Prostate gland (tissue), 2 donors: ENCODE results near the gene TSPAN33. TPM values are rescaled to one million over a fixed set of nuclear protein-coding genes. Genes with fewer than 3 reads are reported as not detected.
A peak's percentile ranks its signal among the peaks of the same experiment; 100 is the strongest.
"Not testable (repeated sequence)": the region's sequence is repeated elsewhere in the genome, so short reads cannot be mapped to it uniquely, and the experiment has no call there.

Experiments used
- DNase-seq: peaks from one replicate; pipeline ENCODE4 v3.0.0-alpha.2; 2019; ENCODE audit warnings: low spot score
- H3K27ac ChIP-seq, 2 donors: fragments of 200-600 bp; sonication (generic); 2 replicates each; pipeline ENCODE4 v1.5.1; 2017 to 2019
- H3K27me3 ChIP-seq: fragments of 200-600 bp; sonication (generic); replicated peaks from 2 replicates; pipeline ENCODE4 v1.5.1; 2019; ENCODE audit not compliant: insufficient read depth
- H3K36me3 ChIP-seq, 2 donors: fragments of 200-600 bp; sonication (generic); 1 replicate in 1 of 2; 2 replicates in 1 of 2; pipeline versions ENCODE4 v1.5.1 to v1.8.1; 2017 to 2019
- H3K4me1 ChIP-seq: fragments of 200-600 bp; sonication (generic); replicated peaks from 2 replicates; pipeline ENCODE4 v1.5.1; 2019
- H3K4me3 ChIP-seq, 2 donors: fragments of 200-600 bp; sonication (generic); 2 replicates each; pipeline ENCODE4 v1.5.1; 2017 to 2019
- H3K9me3 ChIP-seq: fragments of 200-600 bp; sonication (generic); 2 replicates; pipeline ENCODE4 v1.5.1; 2017
- POLR2A ChIP-seq: fragments of 450-650 bp; IDR thresholded peaks from one replicate; pipeline ENCODE4 v1.6.1; 2016; ENCODE audit warnings: antibody characterized with exemption, mild to moderate bottlenecking
- POLR2AphosphoS5 ChIP-seq: sonication (generic); formaldehyde crosslinking; IDR thresholded peaks from one replicate; pipeline ENCODE4 v1.6.1; 2017; ENCODE audit warnings: antibody characterized with exemption
- WGBS: methylation state at CpG from one replicate; pipeline ENCODE4 v1.1.5; 2018; 5-methylcytosine and 5-hydroxymethylcytosine counted together
- intact Hi-C: fragments of 100-400 bp; cut with DNase I; formaldehyde crosslinking; loops from one replicate; pipeline ENCODE4 v1.14.2; 2022
- small RNA-seq, 2 donors: library from RNA; depleted of rRNA; stranded (forward); fragments of <200 nt; gene quantifications; one replicate each; pipeline ENCODE3, GENCODE V24; 2016
- total RNA-seq, 2 donors: library from RNA; depleted of rRNA; stranded (reverse); fragments of >200 nt; gene quantifications; one replicate each; pipeline ENCODE4 v1.1.0, GENCODE V29; 2016
- TF ChIP-seq, protein P1 (sequence below), 4 experiments: fragments of 200-600 bp in 2 of 4; fragments of 450-650 bp in 2 of 4; sonication (generic) in 2 of 4; IDR thresholded peaks; 1 replicate in 3 of 4; 2 replicates in 1 of 4; pipeline ENCODE4 v1.5.1; 2016 to 2019; ENCODE audit warnings: antibody characterized with exemption in 4 of 4, mild to moderate bottlenecking in 2 of 4, moderate library complexity in 2 of 4

TSPAN33 gene
- total RNA-seq, 2 donors from 2014 or later, result 8.4 to 47.7 TPM

DNA sequence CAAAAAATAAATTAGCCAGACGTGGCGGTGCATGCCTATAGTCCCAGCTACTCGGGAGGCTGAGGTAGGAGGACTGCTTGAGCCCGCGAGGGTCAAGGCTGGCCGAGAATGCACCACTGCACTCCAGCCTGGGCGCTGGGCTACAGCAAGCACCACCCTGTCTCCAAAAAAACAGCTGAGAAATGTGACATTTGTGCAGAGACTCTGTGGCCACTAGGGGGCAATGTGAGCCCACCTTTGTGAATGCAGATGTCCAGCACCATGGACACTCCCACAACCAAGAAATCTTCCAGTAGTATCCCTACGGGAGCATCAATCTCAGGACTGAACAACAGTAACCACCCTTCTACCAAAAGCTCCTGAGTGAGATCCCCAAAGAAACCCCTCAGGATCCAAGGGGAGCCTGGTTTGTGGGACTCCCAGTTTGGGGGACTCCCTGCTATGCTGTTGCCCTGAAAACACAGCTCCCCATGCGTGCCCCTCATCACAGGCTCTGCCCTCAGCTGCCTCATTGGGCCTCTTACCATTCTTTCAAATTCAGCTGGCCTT lies 74.1 kb downstream of the TSPAN33 start:
- Histone ChIP-seq H3K27ac (no peak overlapping the region), H3K9me3 (no peaks in the 10 kb centered on the region), H3K4me1 (no peaks in the 10 kb centered on the region), H3K27me3 (no peaks in the 10 kb centered on the region), H3K4me3 (no peak overlapping the region), H3K36me3 (no peaks in the 10 kb centered on the region)
- intact Hi-C loops, result loop anchor here (2.0 kb wide), 1 partner anchor 52 kb away; no protein-coding TSS in a partner anchor
- TF ChIP-seq POLR2A, result no peak
- TF ChIP-seq, protein P1, sequence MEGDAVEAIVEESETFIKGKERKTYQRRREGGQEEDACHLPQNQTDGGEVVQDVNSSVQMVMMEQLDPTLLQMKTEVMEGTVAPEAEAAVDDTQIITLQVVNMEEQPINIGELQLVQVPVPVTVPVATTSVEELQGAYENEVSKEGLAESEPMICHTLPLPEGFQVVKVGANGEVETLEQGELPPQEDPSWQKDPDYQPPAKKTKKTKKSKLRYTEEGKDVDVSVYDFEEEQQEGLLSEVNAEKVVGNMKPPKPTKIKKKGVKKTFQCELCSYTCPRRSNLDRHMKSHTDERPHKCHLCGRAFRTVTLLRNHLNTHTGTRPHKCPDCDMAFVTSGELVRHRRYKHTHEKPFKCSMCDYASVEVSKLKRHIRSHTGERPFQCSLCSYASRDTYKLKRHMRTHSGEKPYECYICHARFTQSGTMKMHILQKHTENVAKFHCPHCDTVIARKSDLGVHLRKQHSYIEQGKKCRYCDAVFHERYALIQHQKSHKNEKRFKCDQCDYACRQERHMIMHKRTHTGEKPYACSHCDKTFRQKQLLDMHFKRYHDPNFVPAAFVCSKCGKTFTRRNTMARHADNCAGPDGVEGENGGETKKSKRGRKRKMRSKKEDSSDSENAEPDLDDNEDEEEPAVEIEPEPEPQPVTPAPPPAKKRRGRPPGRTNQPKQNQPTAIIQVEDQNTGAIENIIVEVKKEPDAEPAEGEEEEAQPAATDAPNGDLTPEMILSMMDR (IDR thresholded peaks at IDR 0.05), result peak; percentile 64 to 95 (median 92)
- peak; percentile 53 for TF ChIP-seq POLR2AphosphoS5
- peak; percentile 85 for DNase-seq
- 22% methylated on average over 8 of the region's 9 CpGs for WGBS

DNA sequence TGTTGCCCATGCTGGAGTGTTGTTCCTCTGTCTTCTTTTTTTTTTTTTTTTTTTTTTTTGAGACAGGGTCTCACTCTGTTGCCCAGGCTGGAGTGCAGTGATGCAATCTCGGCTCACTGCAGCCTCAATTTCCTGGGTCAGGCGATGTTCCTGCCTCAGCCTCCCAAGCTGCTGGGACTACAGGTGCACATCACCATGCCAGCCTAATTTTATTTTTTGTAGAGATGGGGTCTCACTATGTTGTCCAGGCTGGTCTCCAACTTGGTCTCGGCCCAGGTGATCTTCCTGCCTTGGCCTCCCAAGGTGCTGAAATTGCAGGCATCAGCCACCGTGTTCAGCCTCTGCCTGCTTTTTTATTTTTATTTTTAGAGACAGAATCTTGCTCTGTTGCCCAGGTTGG lies 74.7 kb downstream of the TSPAN33 start:
- H3K27me3 ChIP-seq, H3K4me3 ChIP-seq, DNase-seq, H3K4me1 ChIP-seq, H3K36me3 ChIP-seq, H3K9me3 ChIP-seq, H3K27ac ChIP-seq: not testable (repeated sequence)
- 93% methylated on average over 4 of the region's 4 CpGs for WGBS
- intact Hi-C loops, result loop anchor here (2.0 kb wide), 1 partner anchor 52 kb away; no protein-coding TSS in a partner anchor

Small RNA genes within 50 kb of the gene (small RNA-seq; reads per million reads assigned to genes)
- 0 reads per million in 2 donors for gene RNY1P11

Other genes with a start within 250 kb of the TSPAN33 start
- under 1 TPM in 1 of 2 donors, not detected in 1; 0.45 TPM for gene KCP, start 234.0 kb upstream of the TSPAN33 start, total RNA-seq
- 10 to 100 TPM in 1 of 2 donors, 1 to 10 TPM in 1; 6.0 to 10.6 TPM for gene IRF5, start 206.8 kb upstream of the TSPAN33 start, total RNA-seq
- gene TNPO3, start 89.6 kb upstream of the TSPAN33 start, total RNA-seq, result 10 to 100 TPM; 32.2 to 42.3 TPM
- 10 to 100 TPM; 23.2 to 32.9 TPM for gene SMO, start 43.9 kb downstream of the TSPAN33 start, total RNA-seq
- 10 to 100 TPM; 15.2 to 38.3 TPM for gene AHCYL2, start 80.3 kb downstream of the TSPAN33 start, total RNA-seq